ENCODE results near the gene TMEM107. TPM values are rescaled to one million over a fixed set of nuclear protein-coding genes. Genes with fewer than 3 reads are reported as not detected.

TMEM107 gene
- total RNA-seq, 1 experiment from 2014 or later: 17.2 TPM

- TF ChIP-seq, protein P1, sequence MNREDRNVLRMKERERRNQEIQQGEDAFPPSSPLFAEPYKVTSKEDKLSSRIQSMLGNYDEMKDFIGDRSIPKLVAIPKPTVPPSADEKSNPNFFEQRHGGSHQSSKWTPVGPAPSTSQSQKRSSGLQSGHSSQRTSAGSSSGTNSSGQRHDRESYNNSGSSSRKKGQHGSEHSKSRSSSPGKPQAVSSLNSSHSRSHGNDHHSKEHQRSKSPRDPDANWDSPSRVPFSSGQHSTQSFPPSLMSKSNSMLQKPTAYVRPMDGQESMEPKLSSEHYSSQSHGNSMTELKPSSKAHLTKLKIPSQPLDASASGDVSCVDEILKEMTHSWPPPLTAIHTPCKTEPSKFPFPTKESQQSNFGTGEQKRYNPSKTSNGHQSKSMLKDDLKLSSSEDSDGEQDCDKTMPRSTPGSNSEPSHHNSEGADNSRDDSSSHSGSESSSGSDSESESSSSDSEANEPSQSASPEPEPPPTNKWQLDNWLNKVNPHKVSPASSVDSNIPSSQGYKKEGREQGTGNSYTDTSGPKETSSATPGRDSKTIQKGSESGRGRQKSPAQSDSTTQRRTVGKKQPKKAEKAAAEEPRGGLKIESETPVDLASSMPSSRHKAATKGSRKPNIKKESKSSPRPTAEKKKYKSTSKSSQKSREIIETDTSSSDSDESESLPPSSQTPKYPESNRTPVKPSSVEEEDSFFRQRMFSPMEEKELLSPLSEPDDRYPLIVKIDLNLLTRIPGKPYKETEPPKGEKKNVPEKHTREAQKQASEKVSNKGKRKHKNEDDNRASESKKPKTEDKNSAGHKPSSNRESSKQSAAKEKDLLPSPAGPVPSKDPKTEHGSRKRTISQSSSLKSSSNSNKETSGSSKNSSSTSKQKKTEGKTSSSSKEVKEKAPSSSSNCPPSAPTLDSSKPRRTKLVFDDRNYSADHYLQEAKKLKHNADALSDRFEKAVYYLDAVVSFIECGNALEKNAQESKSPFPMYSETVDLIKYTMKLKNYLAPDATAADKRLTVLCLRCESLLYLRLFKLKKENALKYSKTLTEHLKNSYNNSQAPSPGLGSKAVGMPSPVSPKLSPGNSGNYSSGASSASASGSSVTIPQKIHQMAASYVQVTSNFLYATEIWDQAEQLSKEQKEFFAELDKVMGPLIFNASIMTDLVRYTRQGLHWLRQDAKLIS (CRISPR knock-in tag; IDR thresholded peaks at IDR 0.05; ENCODE audit: borderline replicate concordance): no peak
- TF ChIP-seq, protein P2, sequence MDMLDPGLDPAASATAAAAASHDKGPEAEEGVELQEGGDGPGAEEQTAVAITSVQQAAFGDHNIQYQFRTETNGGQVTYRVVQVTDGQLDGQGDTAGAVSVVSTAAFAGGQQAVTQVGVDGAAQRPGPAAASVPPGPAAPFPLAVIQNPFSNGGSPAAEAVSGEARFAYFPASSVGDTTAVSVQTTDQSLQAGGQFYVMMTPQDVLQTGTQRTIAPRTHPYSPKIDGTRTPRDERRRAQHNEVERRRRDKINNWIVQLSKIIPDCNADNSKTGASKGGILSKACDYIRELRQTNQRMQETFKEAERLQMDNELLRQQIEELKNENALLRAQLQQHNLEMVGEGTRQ (CRISPR knock-in tag; IDR thresholded peaks at IDR 0.05): peak; percentile 49; the same call in 1 of the 2 replicates
- TF ChIP-seq, protein P3, sequence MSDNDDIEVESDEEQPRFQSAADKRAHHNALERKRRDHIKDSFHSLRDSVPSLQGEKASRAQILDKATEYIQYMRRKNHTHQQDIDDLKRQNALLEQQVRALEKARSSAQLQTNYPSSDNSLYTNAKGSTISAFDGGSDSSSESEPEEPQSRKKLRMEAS (CRISPR knock-in tag; IDR thresholded peaks at IDR 0.05): peak; percentile 92
- TF ChIP-seq FOXK1 (CRISPR knock-in tag; IDR thresholded peaks at IDR 0.05): peak; percentile 73
- TF ChIP-seq GABPB1 (CRISPR knock-in tag; IDR thresholded peaks at IDR 0.05): peak; percentile 69
- TF ChIP-seq CREB1 (CRISPR knock-in tag; IDR thresholded peaks at IDR 0.05): no peak
- TF ChIP-seq, protein P4, sequence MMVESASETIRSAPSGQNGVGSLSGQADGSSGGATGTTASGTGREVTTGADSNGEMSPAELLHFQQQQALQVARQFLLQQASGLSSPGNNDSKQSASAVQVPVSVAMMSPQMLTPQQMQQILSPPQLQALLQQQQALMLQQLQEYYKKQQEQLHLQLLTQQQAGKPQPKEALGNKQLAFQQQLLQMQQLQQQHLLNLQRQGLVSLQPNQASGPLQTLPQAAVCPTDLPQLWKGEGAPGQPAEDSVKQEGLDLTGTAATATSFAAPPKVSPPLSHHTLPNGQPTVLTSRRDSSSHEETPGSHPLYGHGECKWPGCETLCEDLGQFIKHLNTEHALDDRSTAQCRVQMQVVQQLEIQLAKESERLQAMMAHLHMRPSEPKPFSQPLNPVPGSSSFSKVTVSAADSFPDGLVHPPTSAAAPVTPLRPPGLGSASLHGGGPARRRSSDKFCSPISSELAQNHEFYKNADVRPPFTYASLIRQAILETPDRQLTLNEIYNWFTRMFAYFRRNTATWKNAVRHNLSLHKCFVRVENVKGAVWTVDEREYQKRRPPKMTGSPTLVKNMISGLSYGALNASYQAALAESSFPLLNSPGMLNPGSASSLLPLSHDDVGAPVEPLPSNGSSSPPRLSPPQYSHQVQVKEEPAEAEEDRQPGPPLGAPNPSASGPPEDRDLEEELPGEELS (CRISPR knock-in tag; IDR thresholded peaks at IDR 0.05): no peak
- peak; percentile 70; the same call in 1 of the 2 replicates for TF ChIP-seq ZBTB43 (CRISPR knock-in tag; IDR thresholded peaks at IDR 0.05)
- peak; percentile 75 for TF ChIP-seq E2F4 (CRISPR knock-in tag; IDR thresholded peaks at IDR 0.05; ENCODE audit: borderline replicate concordance, low read depth)
- TF ChIP-seq ETV6 (CRISPR knock-in tag; IDR thresholded peaks at IDR 0.05): peak; percentile 69; the same call in 1 of the 2 replicates
- peak; percentile 75 for TF ChIP-seq SP1 (CRISPR knock-in tag; conservative IDR thresholded peaks at IDR 0.05)
- TF ChIP-seq KAT7 (CRISPR knock-in tag; IDR thresholded peaks at IDR 0.05; ENCODE audit: borderline replicate concordance): 0 out of 2 replicates have a peak, but pooled peaks have one; percentile 55
Measured at GRCh38 chr17:8152112-8152775, 23.9 kb downstream of the TMEM107 start, which contains the start of gene PER1 (continued).

DNA sequence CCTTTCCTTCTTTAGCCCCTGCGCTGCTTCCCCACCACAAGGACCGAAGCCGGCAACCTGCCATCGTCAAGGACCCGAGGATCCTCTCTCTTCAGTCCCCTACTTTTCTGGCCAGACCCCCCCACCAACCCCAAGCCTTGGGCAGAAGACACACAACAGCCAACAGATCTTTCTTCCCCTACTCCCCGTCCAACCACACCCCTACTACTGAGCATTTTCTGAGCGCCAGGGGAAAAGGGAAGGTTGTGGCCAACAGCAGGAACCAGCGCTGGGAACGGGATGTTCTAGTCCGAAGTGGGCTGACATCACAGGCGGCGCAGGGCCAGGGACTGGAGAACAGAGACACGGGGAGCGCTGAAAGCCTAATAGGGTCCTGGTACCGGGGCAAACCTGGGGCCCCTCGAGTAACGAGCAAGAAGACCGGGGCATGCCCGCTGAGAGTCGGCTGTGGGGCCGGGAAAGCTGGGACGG, 24.5 kb downstream of the TMEM107 start:
- no peak for DNase-seq (ENCODE audit: low spot score)
- POLR2A ChIA-PET: interaction anchor here (0.9 to 1.3 kb wide), 7 partner anchors 12 to 98 kb away, joined by 3 to 7 read pairs (median 4); partner anchors contain the start of gene AURKB
- peak overlapping the region; percentile 89 for H3K27ac Mint-ChIP-seq
- ATAC-seq: no peak
- peak overlapping the region; percentile 96 for H3K4me3 Mint-ChIP-seq
- peaks cover 3% of the 10 kb centered on the region; the same call in 1 of the 2 replicates for H3K27me3 Mint-ChIP-seq (ENCODE audit: low read depth)
- TF ChIP-seq TCF7 (CRISPR knock-in tag; IDR thresholded peaks at IDR 0.05; ENCODE audit: low read depth): peak; percentile 23; the same call in 1 of the 2 replicates
- no peak for TF ChIP-seq USF1 (CRISPR knock-in tag; IDR thresholded peaks at IDR 0.05)
- H3K36me3 Mint-ChIP-seq: peaks cover 18% of the 10 kb centered on the region
- peaks cover 14% of the 10 kb centered on the region for H3K4me1 Mint-ChIP-seq
- CTCF ChIA-PET: interaction anchor here (0.6 to 1.4 kb wide), 11 partner anchors 12 to 91 kb away, joined by 3 to 6 read pairs (median 4); partner anchors contain the start of gene ALOXE3
- no peaks in the 10 kb centered on the region for H3K9me3 Mint-ChIP-seq

Measured in WTC11 (cell line).